ENCODE measurements around the gene TUT4. TPM values are rescaled to one million over a fixed set of nuclear protein-coding genes. Genes with fewer than 3 reads are reported as not detected.

Gene TUT4
- total RNA-seq, 2 donors from 2014 or later, result 20.0 to 27.4 TPM

DNA sequence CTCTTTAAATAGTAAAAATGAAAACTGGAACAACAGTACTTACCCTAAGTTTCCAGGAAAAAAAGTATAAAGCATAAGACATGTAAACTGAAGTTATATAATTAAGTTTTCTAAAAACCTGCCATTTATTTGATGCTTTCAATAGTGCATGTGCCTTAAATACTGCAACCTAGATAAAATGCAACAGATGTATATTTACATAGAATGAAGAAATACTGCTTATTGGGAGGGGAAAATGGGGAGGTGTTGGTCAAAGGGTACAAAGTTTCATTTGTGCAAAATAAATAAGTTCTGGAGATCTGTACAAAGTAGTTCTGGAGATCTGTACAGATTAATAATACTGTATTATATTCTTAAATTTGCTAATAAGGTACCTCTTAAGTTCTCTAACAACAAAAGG lies 79.9 kb downstream of the TUT4 start:
- Histone ChIP-seq H3K36me3 (no peaks in the 10 kb centered on the region), H3K9ac (ENCODE audit: low read depth in 2 of 2, low read length in 2 of 2) (no peak overlapping the region), H3K27ac (no peak overlapping the region), H3K27me3 (no peaks in the 10 kb centered on the region), H3K9me3 (no peaks in the 10 kb centered on the region), H3K4me3 (no peak overlapping the region), H3K4me1 (no peaks in the 10 kb centered on the region)
- intact Hi-C loops (cut with DNase I), result no loop called here
- no peak for TF ChIP-seq CTCF (IDR thresholded peaks at IDR 0.05)
- DNase-seq, result no peak

- no peaks in the 10 kb centered on the region for H3K4me1 ChIP-seq
- H3K36me3 ChIP-seq, result no peaks in the 10 kb centered on the region
- H3K27ac ChIP-seq, result no peak overlapping the region
- H3K9me3 ChIP-seq, result no peaks in the 10 kb centered on the region
- no peak overlapping the region for H3K9ac ChIP-seq (ENCODE audit: low read depth in 2 of 2, low read length in 2 of 2)
- DNase-seq, result no peak
- no peaks in the 10 kb centered on the region for H3K27me3 ChIP-seq
- no peak for TF ChIP-seq CTCF (IDR thresholded peaks at IDR 0.05)
- intact Hi-C loops (cut with DNase I), result no loop called here
- no peak overlapping the region for H3K4me3 ChIP-seq
These were observed 80.5 kb downstream of the TUT4 start for GRCh38 chr1:52472384-52472783.

DNA sequence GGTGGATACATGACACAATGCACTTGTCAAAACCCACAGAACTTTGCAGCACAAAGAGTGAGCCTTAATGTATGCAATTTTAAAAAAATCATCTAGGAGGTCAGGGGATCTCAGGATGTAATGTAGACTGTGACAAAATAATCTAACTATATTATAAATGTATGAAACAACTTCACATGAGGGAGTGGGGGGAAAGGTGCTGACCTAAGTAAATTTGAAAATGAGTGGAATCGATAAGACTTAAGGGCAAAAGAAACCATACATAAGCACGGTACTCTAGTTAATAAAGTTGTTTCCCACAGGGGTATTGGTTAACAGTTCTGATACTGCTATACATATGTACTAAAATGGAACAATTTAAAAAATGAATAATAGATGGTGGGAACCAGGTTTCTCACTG lies 83.8 kb downstream of the TUT4 start:
- no peak overlapping the region for H3K4me3 ChIP-seq
- TF ChIP-seq CTCF (IDR thresholded peaks at IDR 0.05), result no peak
- no peak for DNase-seq
- no peak overlapping the region for H3K9ac ChIP-seq (ENCODE audit: low read depth in 2 of 2, low read length in 2 of 2)
- no peaks in the 10 kb centered on the region for H3K27me3 ChIP-seq
- no peaks in the 10 kb centered on the region for H3K36me3 ChIP-seq
- H3K27ac ChIP-seq, result no peak overlapping the region
- H3K9me3 ChIP-seq, result no peaks in the 10 kb centered on the region
- intact Hi-C loops (cut with DNase I), result no loop called here
- no peaks in the 10 kb centered on the region for H3K4me1 ChIP-seq

- Histone ChIP-seq H3K27me3 (no peaks in the 10 kb centered on the region), H3K4me3 (no peak overlapping the region), H3K4me1 (no peaks in the 10 kb centered on the region), H3K36me3 (no peaks in the 10 kb centered on the region), H3K27ac (no peak overlapping the region), H3K9me3 (no peaks in the 10 kb centered on the region), H3K9ac (ENCODE audit: low read depth in 2 of 2, low read length in 2 of 2) (no peak overlapping the region)
- intact Hi-C loops (cut with DNase I), result no loop called here
- TF ChIP-seq CTCF (IDR thresholded peaks at IDR 0.05), result no peak
- no peak for DNase-seq
These were observed 89.0 kb downstream of the TUT4 start for GRCh38 chr1:52463891-52464290.

- no peak for TF ChIP-seq CTCF (IDR thresholded peaks at IDR 0.05)
- Histone ChIP-seq H3K27ac (no peak overlapping the region), H3K36me3 (no peaks in the 10 kb centered on the region), H3K4me1 (no peaks in the 10 kb centered on the region), H3K27me3 (no peaks in the 10 kb centered on the region), H3K4me3 (no peak overlapping the region), H3K9ac (ENCODE audit: low read depth in 2 of 2, low read length in 2 of 2) (no peak overlapping the region), H3K9me3 (no peaks in the 10 kb centered on the region)
- DNase-seq, result no peak
- intact Hi-C loops (cut with DNase I), result no loop called here
These were observed 91.1 kb downstream of the TUT4 start for GRCh38 chr1:52461821-52462220.

- Histone ChIP-seq H3K27ac (no peak overlapping the region), H3K9me3 (no peaks in the 10 kb centered on the region), H3K36me3 (no peaks in the 10 kb centered on the region), H3K4me1 (no peaks in the 10 kb centered on the region), H3K9ac (ENCODE audit: low read depth in 2 of 2, low read length in 2 of 2) (no peak overlapping the region), H3K27me3 (no peaks in the 10 kb centered on the region), H3K4me3 (no peak overlapping the region)
- intact Hi-C loops (cut with DNase I), result no loop called here
- TF ChIP-seq CTCF (IDR thresholded peaks at IDR 0.05), result no peak
- DNase-seq, result no peak
These were observed 92.2 kb downstream of the TUT4 start for GRCh38 chr1:52460694-52461093.

Data from colonic mucosa (tissue), 4 donors.